GM20000 (cell line): ENCODE data around the gene P3R3URF.

Source experiments
- DNase-seq: peaks from one replicate; pipeline ENCODE4 v3.0.0; 2012; ENCODE audit warnings: low spot score
- CTCF ChIP-seq: IDR thresholded peaks from 2 replicates; pipeline ENCODE4 v1.5.1; 2012; ENCODE audit warnings: mild to moderate bottlenecking, control low read depth; ENCODE audit errors: extremely low read depth, missing control alignments

Gene P3R3URF

GRCh38 chr1:46158312-46159281 lies 17.7 kb downstream of the P3R3URF start:
- no peak for TF ChIP-seq CTCF
- no peak for DNase-seq

GRCh38 chr1:46157916-46158311 lies 18.4 kb downstream of the P3R3URF start:
- no peak for TF ChIP-seq CTCF
- no peak for DNase-seq

GRCh38 chr1:46153732-46154131 lies 22.6 kb downstream of the P3R3URF start:
- DNase-seq: no peak
- TF ChIP-seq CTCF: no peak

GRCh38 chr1:46153228-46153627 lies 23.1 kb downstream of the P3R3URF start:
- TF ChIP-seq CTCF: no peak
- no peak for DNase-seq

GRCh38 chr1:46152016-46152415 lies 24.3 kb downstream of the P3R3URF start:
- TF ChIP-seq CTCF: no peak
- no peak for DNase-seq

GRCh38 chr1:46150085-46150484 lies 26.2 kb downstream of the P3R3URF start:
- TF ChIP-seq CTCF: no peak
- DNase-seq: no peak

GRCh38 chr1:46148318-46148717 lies 28.0 kb downstream of the P3R3URF start:
- DNase-seq: no peak
- no peak for TF ChIP-seq CTCF
